ENCODE data around the gene TMEM117.

- TF ChIP-seq CTCF (IDR thresholded peaks at IDR 0.05; ENCODE audit: low read depth, low read length) (no peak), EZH2phosphoT487 (IDR thresholded peaks at IDR 0.05; ENCODE audit: low read depth) (no peak)
These were observed 327.1 kb downstream of the TMEM117 start for GRCh38 chr12:44162961-44163360.
